DMS79 (cell line): ENCODE measurements around the gene ABCF2.

ENCODE experiments used
- DNase-seq: peaks from one replicate; lab custom pipeline; 2025; lab: John Stamatoyannopoulos, UW

ABCF2 gene

GRCh38 chr7:151242159-151243044 is 15.4 kb upstream of the ABCF2 start:
- DNase-seq, result no peak

GRCh38 chr7:151241755-151242096 is 14.7 kb upstream of the ABCF2 start:
- DNase-seq, result no peak

GRCh38 chr7:151240942-151241754 is 14.1 kb upstream of the ABCF2 start:
- no peak for DNase-seq

- no peak for DNase-seq
Measured at GRCh38 chr7:151240536-151240935, 13.5 kb upstream of the ABCF2 start.

GRCh38 chr7:151239837-151240459 is 12.9 kb upstream of the ABCF2 start:
- DNase-seq, result no peak

- DNase-seq, result no peak
Measured at GRCh38 chr7:151238924-151239836, 12.2 kb upstream of the ABCF2 start.

GRCh38 chr7:151238190-151238810 is 11.3 kb upstream of the ABCF2 start:
- DNase-seq, result no peak

GRCh38 chr7:151237244-151238189 is 10.5 kb upstream of the ABCF2 start:
- no peak for DNase-seq

GRCh38 chr7:151236406-151236805 is 9.4 kb upstream of the ABCF2 start:
- DNase-seq, result no peak

GRCh38 chr7:151235091-151235787 is 8.2 kb upstream of the ABCF2 start:
- no peak for DNase-seq

GRCh38 chr7:151233804-151234203 is 6.8 kb upstream of the ABCF2 start:
- DNase-seq, result no peak

- no peak for DNase-seq
Measured at GRCh38 chr7:151232917-151233701, 6.1 kb upstream of the ABCF2 start.

- no peak for DNase-seq
Measured at GRCh38 chr7:151232091-151232916, 5.3 kb upstream of the ABCF2 start, which contains the start of gene CHPF2. Gene CHPF2, plus strand, starts transcription at chr7:151232483. Its CDS starts 1,529 bp downstream, at chr7:151234012.

- no peak for DNase-seq
Measured at GRCh38 chr7:151231080-151231479, 4.1 kb upstream of the ABCF2 start.

GRCh38 chr7:151229249-151229648 is 2.2 kb upstream of the ABCF2 start:
- no peak for DNase-seq

GRCh38 chr7:151228024-151228866 is 1.2 kb upstream of the ABCF2 start:
- no peak for DNase-seq

- DNase-seq, result no peak
Measured at GRCh38 chr7:151226560-151226874, 488 bp downstream of the ABCF2 start.
